ENCODE measurements around the gene RGMA.

DNA sequence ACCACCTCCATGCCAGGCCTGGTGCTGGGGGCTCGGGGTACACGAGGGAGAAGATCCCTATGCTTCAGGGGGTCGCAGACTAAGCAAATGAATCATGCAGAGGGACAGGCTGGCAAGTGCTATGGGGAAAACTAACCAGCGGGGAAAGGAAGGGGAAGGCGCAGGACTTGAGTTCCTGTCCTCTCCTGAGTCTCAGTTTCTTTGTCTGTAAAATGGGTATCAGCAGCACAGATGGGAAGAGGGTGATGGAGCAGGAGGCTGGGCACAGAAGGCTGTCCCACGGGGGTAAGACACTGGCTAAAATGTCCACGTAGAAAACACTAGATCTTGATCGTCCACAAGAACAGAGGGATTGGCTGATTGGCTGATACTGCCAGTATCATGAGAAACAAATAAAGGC is 39.8 kb downstream of the RGMA start:
- no peak for TF ChIP-seq POLR2A (IDR thresholded peaks at IDR 0.05)
- TF ChIP-seq, protein P1, sequence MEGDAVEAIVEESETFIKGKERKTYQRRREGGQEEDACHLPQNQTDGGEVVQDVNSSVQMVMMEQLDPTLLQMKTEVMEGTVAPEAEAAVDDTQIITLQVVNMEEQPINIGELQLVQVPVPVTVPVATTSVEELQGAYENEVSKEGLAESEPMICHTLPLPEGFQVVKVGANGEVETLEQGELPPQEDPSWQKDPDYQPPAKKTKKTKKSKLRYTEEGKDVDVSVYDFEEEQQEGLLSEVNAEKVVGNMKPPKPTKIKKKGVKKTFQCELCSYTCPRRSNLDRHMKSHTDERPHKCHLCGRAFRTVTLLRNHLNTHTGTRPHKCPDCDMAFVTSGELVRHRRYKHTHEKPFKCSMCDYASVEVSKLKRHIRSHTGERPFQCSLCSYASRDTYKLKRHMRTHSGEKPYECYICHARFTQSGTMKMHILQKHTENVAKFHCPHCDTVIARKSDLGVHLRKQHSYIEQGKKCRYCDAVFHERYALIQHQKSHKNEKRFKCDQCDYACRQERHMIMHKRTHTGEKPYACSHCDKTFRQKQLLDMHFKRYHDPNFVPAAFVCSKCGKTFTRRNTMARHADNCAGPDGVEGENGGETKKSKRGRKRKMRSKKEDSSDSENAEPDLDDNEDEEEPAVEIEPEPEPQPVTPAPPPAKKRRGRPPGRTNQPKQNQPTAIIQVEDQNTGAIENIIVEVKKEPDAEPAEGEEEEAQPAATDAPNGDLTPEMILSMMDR (IDR thresholded peaks at IDR 0.05), result no peak
